HG03439 (cell line): ENCODE data around the gene HEG1.

ENCODE experiments used
- ATAC-seq: cut with Tn5 transposase; IDR thresholded peaks from one replicate; pipeline ENCODE4 v1.9.1; 2021; ENCODE audit warnings: mild to moderate bottlenecking, moderate library complexity; ENCODE audit not compliant: unreplicated experiment

The HEG1 gene

DNA sequence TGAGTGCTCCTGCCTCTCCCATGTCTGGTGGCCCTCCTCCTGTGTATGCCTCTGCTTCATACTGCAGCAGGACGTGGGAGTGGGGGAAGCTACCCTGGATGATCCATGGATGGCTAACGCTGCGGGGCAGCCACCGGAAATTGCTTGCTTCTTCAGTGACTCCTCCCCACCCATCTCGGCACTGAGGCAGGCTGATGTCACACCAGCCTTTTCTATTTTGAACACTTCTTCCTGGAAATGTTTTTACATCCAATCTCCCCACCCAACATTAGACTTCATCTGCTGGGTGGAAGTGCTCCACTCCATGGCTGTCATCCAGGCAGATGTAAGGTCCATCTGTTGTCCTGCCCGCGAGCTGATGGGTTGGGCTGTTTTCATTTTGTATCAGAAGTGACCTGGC, 62.3 kb downstream of the HEG1 start:
- ATAC-seq = no peak

DNA sequence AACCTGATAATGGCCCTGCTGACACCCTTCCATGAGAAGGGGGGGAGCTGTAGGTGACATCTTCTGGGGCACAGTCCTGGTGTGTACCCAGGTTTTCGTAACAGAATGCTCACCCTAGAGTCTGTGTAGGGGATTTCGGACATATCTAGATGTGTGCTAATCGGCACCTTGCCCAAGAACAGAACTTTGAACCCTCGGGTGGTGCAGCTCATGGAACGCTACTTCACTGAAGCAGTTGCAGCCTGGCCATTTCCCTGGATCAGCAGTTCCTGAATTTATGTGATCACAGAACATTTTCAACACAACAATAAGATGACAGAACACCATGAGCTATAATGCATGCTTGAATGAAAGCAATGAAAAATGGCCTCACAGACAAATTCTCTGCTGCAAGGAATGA, 63.8 kb downstream of the HEG1 start:
- no peak for ATAC-seq

- ATAC-seq = no peak
These were observed 69.3 kb downstream of the HEG1 start for GRCh38 chr3:124986192-124987143.

DNA sequence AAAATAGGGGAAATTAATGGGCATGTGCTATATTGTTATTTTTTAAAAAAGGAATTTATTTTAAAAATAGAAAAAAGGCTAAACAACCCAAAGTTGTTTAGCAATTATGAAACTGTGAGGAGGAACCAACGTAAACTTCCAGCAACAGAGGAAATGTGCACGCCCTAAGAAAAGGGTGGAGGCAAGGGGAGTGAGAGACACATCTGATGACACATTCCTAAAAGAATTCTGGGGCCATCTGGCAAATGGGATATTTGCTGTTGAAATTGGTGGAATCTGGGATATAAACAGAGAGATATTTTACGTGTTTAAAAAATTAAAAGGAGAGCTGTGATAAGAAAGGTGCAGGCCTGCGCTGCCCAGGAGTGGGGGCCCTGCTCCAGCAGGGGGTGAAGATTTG, 70.4 kb downstream of the HEG1 start:
- ATAC-seq = no peak

- no peak for ATAC-seq
These were observed 71.0 kb downstream of the HEG1 start for GRCh38 chr3:124984754-124985153.

- no peak for ATAC-seq
These were observed 72.9 kb downstream of the HEG1 start for GRCh38 chr3:124982855-124983254.

- ATAC-seq = no peak
These were observed 74.3 kb downstream of the HEG1 start for GRCh38 chr3:124981472-124981871.

DNA sequence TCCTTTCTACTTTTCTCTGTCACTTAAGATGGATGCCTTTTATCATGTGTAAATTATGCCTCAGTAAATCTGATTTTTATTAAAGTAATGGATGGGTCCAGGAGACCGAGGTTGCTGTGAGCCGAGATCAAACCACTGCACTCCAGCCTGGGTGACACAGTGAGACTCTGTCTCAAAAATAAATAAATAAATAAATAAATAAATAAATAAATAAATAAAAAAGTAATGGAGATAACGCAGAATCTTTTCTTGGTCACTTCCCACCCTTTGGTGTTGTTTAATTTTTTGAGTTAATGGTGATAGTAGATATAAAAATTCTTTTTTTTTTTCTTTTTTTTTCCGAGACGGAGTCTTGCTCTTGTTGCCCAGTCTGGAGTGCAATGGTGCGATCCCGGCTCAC, 77.2 kb downstream of the HEG1 start:
- no peak for ATAC-seq

DNA sequence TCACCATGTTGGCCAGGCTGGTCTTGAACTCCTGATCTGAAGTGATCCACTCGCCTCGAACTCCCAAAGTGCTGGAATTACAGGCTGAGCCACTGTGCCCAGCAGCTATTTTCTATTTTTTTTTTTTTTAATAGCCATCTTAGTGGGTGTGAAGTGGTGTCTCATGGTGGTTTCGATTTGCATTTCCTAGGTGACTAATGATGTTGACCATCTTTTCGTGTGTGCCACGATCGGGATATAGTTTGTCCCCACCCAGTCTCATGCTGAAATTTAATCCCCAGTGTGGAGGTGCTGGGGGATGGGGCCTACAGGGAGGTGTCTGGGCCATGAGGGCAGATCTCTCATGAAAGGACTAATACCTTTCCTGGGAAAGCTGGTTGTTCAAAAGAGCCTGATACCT, 79.4 kb downstream of the HEG1 start:
- no peak for ATAC-seq

DNA sequence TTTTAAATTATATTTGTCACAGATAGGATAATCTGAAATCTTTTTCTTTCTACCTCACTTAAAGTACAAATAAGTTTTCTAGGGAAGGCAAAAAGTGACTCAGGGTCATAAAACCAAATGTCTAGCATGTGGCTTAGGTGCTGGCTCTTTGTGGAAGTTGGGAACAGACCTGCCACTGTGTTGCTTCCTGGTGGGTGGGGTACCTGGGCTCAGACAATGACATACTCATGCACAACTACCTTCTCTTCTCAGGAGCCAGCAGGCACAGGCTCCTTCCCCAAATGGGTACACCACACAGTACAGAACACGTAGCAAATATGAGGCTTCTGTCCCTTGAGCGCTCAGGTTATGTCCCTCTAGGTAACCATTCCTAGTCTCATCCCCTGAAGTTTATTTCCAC, 81.1 kb downstream of the HEG1 start:
- no peak for ATAC-seq

GRCh38 chr3:124973290-124973689, 82.5 kb downstream of the HEG1 start:
- no peak for ATAC-seq

- ATAC-seq = no peak
These were observed 83.3 kb downstream of the HEG1 start for GRCh38 chr3:124972457-124972856.

GRCh38 chr3:124969963-124970722, 85.7 kb downstream of the HEG1 start:
- no peak for ATAC-seq

GRCh38 chr3:124969190-124969589, 86.6 kb downstream of the HEG1 start:
- no peak for ATAC-seq

- no peak for ATAC-seq
These were observed 87.8 kb downstream of the HEG1 start for GRCh38 chr3:124967964-124968363.

DNA sequence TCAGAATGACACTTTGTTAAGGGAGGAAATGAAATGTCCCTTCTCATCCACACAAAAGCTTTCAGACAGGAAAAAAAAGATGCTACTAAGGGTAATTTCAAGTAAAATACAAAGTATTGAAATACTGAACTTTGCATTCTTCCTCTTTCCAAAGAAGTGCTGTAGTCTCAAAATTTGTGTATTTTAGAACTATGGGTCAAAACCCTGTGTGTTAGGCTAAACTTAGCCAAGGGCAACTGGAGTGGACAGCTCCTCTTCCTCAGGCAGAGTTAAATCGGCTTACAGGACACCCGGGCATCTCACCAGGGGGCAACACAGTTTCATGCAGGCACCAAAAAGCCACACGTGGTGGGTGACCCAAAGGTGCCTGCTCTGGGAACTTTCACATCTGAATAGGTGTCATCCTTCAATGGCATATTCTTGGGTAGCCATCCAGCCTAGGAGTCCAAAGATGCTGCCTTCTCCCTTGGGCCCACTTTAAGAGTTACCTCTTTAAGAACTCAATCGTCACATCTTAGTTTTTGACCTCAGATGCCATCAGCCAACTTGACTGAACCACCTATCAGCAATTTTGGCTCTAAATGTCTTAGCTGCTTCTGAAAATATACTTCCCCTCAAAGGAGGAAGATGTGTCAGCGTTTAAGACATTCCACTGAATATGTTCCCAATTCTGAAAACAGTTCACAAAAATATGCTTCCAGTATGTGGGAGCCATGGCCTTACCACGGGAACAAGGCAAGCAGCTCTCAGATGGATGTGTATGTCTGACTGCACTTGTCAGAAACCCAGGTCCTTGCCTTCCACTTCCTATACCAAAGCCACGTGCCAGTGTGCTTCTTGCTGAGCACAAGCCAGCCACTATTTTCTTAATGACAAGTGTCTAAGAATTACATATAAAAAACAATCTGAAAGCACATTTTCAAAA, 89.0 kb downstream of the HEG1 start:
- no peak for ATAC-seq

DNA sequence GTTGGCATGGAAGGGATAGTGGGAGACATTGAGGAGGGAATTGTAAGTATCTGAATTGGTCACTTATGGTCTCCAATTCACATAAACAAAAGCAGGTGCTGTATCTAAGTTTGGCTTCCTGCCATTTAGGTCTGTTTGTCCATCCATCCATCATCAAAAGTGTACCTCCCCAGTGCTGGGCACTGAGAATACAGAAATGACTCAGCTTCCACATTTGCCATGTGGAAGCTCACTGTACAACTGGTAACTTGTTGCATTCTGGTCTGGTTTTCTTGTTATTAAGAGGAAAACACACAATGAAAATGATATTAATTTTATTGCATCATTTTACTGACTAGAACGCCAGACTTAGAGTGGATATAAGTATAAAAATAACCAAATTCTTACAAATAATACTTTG, 90.4 kb downstream of the HEG1 start:
- ATAC-seq = no peak

GRCh38 chr3:124964387-124964786, 91.4 kb downstream of the HEG1 start:
- no peak for ATAC-seq

GRCh38 chr3:124963755-124964154, 92.0 kb downstream of the HEG1 start:
- no peak for ATAC-seq

DNA sequence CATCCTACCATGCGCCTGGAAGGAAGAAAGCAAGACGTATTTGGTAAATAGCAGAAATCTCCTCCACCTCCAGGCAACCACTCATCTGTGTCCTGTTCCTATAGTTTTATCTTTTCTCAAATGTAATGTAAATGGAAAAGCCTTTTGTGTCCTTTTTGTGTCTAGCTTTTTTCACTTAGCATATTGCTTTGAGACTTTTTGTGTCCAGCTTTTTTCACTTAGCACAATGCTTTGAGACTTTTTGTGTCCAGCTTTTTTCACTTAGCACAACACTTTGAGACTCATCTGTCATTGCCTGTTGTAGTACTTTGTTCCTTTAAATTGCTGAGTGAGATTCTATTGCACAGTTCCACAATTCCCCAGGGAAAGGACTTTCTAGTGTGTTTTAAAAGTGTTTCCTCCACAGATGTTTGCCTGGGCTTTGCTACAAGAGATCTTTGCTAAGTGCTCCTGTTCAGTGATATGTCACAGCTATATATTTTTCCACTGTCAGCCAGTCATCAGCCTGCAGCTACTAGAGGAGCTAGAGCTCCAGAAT, 93.3 kb downstream of the HEG1 start:
- no peak for ATAC-seq

DNA sequence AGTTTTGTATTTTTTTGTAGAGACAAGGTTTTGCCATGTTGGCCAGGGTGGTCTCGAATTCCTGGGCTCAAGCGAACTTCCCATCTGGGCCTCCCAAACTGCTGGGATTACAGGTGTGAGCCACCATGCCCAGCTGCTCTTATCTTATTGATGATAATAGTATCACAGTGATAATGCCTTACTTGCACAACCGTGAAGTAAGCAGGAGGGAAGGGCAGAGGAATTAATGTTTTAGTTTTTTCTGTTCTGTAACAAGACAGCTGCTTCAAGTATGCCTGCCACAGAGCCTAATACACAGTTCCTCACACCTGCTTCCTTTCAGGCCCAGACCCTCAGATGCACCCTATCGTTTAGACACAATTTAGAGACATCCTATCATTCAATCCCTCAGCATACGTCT, 95.1 kb downstream of the HEG1 start:
- ATAC-seq = no peak
